GM18519 (cell line): ENCODE data around the gene CFAP52.
"Not testable (repeated sequence)": the region's sequence is repeated elsewhere in the genome, so short reads cannot be mapped to it uniquely, and the experiment has no call there.

Experiments
- ATAC-seq: cut with Tn5 transposase; IDR thresholded peaks from one replicate; pipeline ENCODE4 v1.9.1; 2021; ENCODE audit warnings: mild to moderate bottlenecking, moderate library complexity; ENCODE audit not compliant: unreplicated experiment, low FRiP score

CFAP52 gene

GRCh38 chr17:9576521-9577372 lies at the start of gene CFAP52:
CFAP52 (plus strand) TSS chr17:9576642; CDS start chr17:9576696, 54 bp downstream.
- ATAC-seq: no peak

- no peak for ATAC-seq
Measured at GRCh38 chr17:9527788-9528187, 48.7 kb upstream of the CFAP52 start.

GRCh38 chr17:9529033-9529700 lies 47.3 kb upstream of the CFAP52 start:
- no peak for ATAC-seq

- no peak for ATAC-seq
Measured at GRCh38 chr17:9531034-9531433, 45.4 kb upstream of the CFAP52 start.

- ATAC-seq: no peak
Measured at GRCh38 chr17:9532715-9533114, 43.7 kb upstream of the CFAP52 start.

GRCh38 chr17:9533441-9533840 lies 43.0 kb upstream of the CFAP52 start:
- no peak for ATAC-seq

- ATAC-seq: no peak
Measured at GRCh38 chr17:9536061-9536460, 40.4 kb upstream of the CFAP52 start.

GRCh38 chr17:9537177-9537776 lies 39.2 kb upstream of the CFAP52 start:
- no peak for ATAC-seq

GRCh38 chr17:9538626-9539025 lies 37.8 kb upstream of the CFAP52 start:
- ATAC-seq: no peak

GRCh38 chr17:9541718-9542117 lies 34.7 kb upstream of the CFAP52 start:
- ATAC-seq: no peak

GRCh38 chr17:9544221-9544620 lies 32.2 kb upstream of the CFAP52 start:
- ATAC-seq: no peak

GRCh38 chr17:9549215-9549614 lies 27.2 kb upstream of the CFAP52 start:
- ATAC-seq: no peak

GRCh38 chr17:9553181-9553580 lies 23.3 kb upstream of the CFAP52 start:
- ATAC-seq: no peak

- ATAC-seq: no peak
Measured at GRCh38 chr17:9553596-9553995, 22.8 kb upstream of the CFAP52 start.

GRCh38 chr17:9554715-9555114 lies 21.7 kb upstream of the CFAP52 start:
- ATAC-seq: not testable (repeated sequence)

GRCh38 chr17:9557161-9557755 lies 19.2 kb upstream of the CFAP52 start:
- no peak for ATAC-seq

- ATAC-seq: no peak
Measured at GRCh38 chr17:9557857-9558256, 18.6 kb upstream of the CFAP52 start.

- no peak for ATAC-seq
Measured at GRCh38 chr17:9564104-9564503, 12.3 kb upstream of the CFAP52 start.

GRCh38 chr17:9566067-9566466 lies 10.4 kb upstream of the CFAP52 start:
- ATAC-seq: no peak

- ATAC-seq: not testable (repeated sequence)
Measured at GRCh38 chr17:9566739-9567138, 9.7 kb upstream of the CFAP52 start.

GRCh38 chr17:9568004-9568403 lies 8.4 kb upstream of the CFAP52 start:
- ATAC-seq: no peak
